Type B pancreatic cell (in vitro differentiated cells): ENCODE data around the gene SPTSSB. TPM values are rescaled to one million over a fixed set of nuclear protein-coding genes. Genes with fewer than 3 reads are reported as not detected.

Experiments used
- DNase-seq: peaks from one replicate; pipeline ENCODE4 v3.0.0; 2021; ENCODE audit warnings: mixed read lengths; ENCODE audit not compliant: unreplicated experiment; ENCODE audit errors: extremely low spot score
- H3K27ac Mint-ChIP-seq: 2 replicates; pipeline ENCODE4 v1.8.0; 2021; ENCODE audit warnings: mild to moderate bottlenecking, mixed read lengths
- H3K27me3 Mint-ChIP-seq: 2 replicates; pipeline ENCODE4 v1.8.0; 2021; ENCODE audit warnings: mixed read lengths
- H3K36me3 Mint-ChIP-seq: 2 replicates; pipeline ENCODE4 v1.8.0; 2021; ENCODE audit warnings: mixed read lengths
- H3K4me1 Mint-ChIP-seq: one replicate; pipeline ENCODE4 v1.8.0; 2021; ENCODE audit warnings: mixed read lengths; ENCODE audit not compliant: unreplicated experiment
- H3K4me3 Mint-ChIP-seq: 2 replicates; pipeline ENCODE4 v1.8.0; 2021; ENCODE audit warnings: mild to moderate bottlenecking, mixed read lengths
- H3K9me3 Mint-ChIP-seq: 2 replicates; pipeline ENCODE4 v1.8.0; 2021; ENCODE audit warnings: mixed read lengths
- CTCF ChIP-seq: fragments of 200-600 bp; sonication (generic); conservative IDR thresholded peaks from 2 replicates; pipeline ENCODE4 v1.5.0; 2021; ENCODE audit warnings: antibody characterized with exemption, mild to moderate bottlenecking
- total RNA-seq: library from RNA; stranded (reverse); gene quantifications from 2 replicates; pipeline ENCODE4 v1.2.1, GENCODE V29; 2021; ENCODE audit warnings: low replicate concordance

Gene SPTSSB
- total RNA-seq, 1 donor from 2014 or later = 28.8 TPM

DNA sequence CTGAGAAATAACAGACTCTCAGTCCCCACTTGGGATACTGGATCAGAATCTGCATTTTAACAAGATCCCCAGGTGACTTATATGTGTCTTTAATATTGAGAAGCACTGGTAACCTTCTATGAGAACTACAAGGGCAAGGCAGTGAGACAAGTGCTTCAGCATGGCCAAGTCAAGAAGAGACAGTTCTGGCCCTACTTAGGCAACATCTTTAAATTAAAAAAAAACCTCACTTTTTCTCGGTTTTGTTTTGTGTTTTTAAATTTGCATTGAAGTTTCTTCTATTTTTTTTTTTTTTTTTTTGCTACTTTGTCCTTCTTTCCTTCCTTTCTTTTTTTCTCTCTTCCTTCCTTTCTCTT is 42.5 kb upstream of the SPTSSB start:
- Mint-ChIP-seq H3K27ac (no peak overlapping the region), H3K4me3 (no peak overlapping the region), H3K27me3 (peaks cover 3% of the 10 kb centered on the region), H3K9me3 (peaks cover 8% of the 10 kb centered on the region), H3K4me1 (peaks cover 23% of the 10 kb centered on the region), H3K36me3 (peaks cover 7% of the 10 kb centered on the region)
- DNase-seq = no peak
- no peak for TF ChIP-seq CTCF

GRCh38 chr3:161413127-161413854 is 42.0 kb upstream of the SPTSSB start:
- no peak for DNase-seq
- peaks cover 8% of the 10 kb centered on the region for H3K9me3 Mint-ChIP-seq
- TF ChIP-seq CTCF = no peak
- peaks cover 3% of the 10 kb centered on the region for H3K27me3 Mint-ChIP-seq
- no peak overlapping the region for H3K4me3 Mint-ChIP-seq
- H3K4me1 Mint-ChIP-seq = peaks cover 24% of the 10 kb centered on the region
- peaks cover 7% of the 10 kb centered on the region for H3K36me3 Mint-ChIP-seq
- H3K27ac Mint-ChIP-seq = no peak overlapping the region

DNA sequence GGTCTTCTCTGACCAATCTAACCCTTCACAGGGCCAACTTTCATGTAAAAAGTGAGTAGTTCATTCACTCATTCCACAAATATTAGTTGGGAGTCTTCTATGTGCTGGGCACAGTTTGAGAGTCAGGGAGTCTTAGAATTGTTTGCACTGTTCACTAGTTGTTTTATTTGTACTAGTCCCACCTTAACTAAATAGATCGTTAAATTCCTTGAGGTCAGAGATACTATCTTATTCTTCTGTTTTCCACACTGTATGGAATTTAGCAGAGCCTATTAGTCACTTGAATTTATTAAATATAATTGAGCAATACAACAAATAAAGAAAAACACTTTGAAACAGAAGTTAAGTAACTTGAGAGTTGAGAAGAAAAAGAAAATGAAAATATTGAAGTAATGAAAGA is 40.8 kb upstream of the SPTSSB start:
- no peak overlapping the region for H3K4me3 Mint-ChIP-seq
- H3K36me3 Mint-ChIP-seq = peaks cover 7% of the 10 kb centered on the region
- H3K27ac Mint-ChIP-seq = peak overlapping the region; percentile 62
- peaks cover 28% of the 10 kb centered on the region for H3K4me1 Mint-ChIP-seq
- H3K27me3 Mint-ChIP-seq = peaks cover 3% of the 10 kb centered on the region
- TF ChIP-seq CTCF = no peak
- peaks cover 8% of the 10 kb centered on the region for H3K9me3 Mint-ChIP-seq
- no peak for DNase-seq

DNA sequence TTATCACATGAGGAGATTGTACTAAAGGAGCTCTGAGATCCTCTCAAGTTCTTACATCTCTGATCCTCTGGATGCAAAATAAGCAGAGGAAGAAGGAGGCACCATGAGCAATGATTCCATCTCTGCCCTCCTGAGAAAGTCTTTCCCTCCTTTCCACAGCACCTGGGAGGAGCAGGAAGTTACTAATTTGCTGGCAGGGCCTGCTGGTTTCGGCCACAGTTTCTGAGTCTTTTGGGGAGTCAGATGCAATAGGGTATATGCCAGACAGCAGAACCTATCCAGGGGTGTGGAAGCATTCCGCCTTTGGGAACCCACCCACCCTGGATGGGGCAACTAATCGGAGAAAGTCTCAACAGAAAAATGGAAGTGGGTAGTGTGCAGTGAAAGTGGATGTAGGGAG is 38.5 kb upstream of the SPTSSB start:
- H3K4me3 Mint-ChIP-seq = no peak overlapping the region
- peaks cover 4% of the 10 kb centered on the region for H3K36me3 Mint-ChIP-seq
- no peak overlapping the region for H3K27ac Mint-ChIP-seq
- H3K9me3 Mint-ChIP-seq = peaks cover 5% of the 10 kb centered on the region
- no peak for TF ChIP-seq CTCF
- no peak for DNase-seq
- peaks cover 3% of the 10 kb centered on the region for H3K27me3 Mint-ChIP-seq
- peaks cover 24% of the 10 kb centered on the region for H3K4me1 Mint-ChIP-seq

GRCh38 chr3:161409069-161409468 is 37.8 kb upstream of the SPTSSB start:
- H3K27ac Mint-ChIP-seq = no peak overlapping the region
- H3K4me1 Mint-ChIP-seq = peaks cover 24% of the 10 kb centered on the region
- no peak for DNase-seq

More at GRCh38 chr3:161409069-161409468, 37.8 kb upstream of the SPTSSB start:
- H3K36me3 Mint-ChIP-seq = peaks cover 4% of the 10 kb centered on the region
- H3K27me3 Mint-ChIP-seq = peaks cover 3% of the 10 kb centered on the region
- H3K9me3 Mint-ChIP-seq = peaks cover 5% of the 10 kb centered on the region
- no peak overlapping the region for H3K4me3 Mint-ChIP-seq
- peak; percentile 79 for TF ChIP-seq CTCF
